ENCODE measurements around the gene GNB1. TPM values are rescaled to one million over a fixed set of nuclear protein-coding genes. Genes with fewer than 3 reads are reported as not detected.

The GNB1 gene
- total and polyA plus RNA-seq, 9 of the 15 experiments (the other 6 are each of a cell fraction or from before 2014, with no cell fraction given): 34.3 to 388 (median 114) TPM

DNA sequence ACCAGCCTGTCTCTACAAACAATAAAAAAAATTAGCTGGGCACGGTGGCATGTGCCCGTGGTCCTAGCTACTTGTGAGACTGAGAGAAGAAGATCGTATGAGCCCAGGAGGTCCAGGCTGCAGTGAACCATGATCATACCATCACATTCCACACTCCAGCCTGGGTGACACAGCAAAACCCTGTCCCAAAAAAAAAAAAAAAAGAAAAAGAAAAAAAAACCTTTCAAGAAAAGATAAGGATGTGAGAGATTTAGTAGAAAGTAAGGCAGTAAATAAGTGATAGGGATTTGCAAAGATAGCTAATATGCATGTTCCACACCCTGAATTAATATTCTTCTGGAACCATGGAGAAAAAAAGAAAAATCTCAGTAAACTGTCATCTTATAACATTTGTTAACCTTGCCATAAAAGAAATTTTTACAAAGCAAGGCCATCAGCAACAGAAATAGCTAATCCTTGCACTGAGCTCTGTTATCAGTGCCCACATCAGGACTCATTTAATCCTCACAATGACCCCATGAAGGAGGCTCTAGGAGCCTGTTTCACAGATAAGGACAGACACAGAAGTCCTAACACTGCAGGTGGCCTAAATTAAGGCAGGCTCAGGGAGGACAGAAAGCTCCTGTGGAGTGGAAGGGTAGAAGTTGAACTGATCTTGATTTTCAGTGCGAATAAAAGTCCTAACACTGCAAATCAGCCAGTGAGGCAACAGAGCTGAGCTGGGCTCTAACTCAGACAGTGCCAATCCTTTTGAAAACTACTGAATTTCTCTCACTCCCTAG, 7.6 kb downstream of the GNB1 start (continued):
- TF ChIP-seq PHF8 (IDR thresholded peaks at IDR 0.05; ENCODE audit: borderline replicate concordance, low read length) (no peak), ARID4B (CRISPR knock-in tag; IDR thresholded peaks at IDR 0.05) (no peak), HDAC8 (tag; IDR thresholded peaks at IDR 0.05) (no peak), CHCHD3 (CRISPR knock-in tag; IDR thresholded peaks at IDR 0.05) (no peak), ZNF280A (IDR thresholded peaks at IDR 0.05; ENCODE audit: low read depth, partially characterized antibody) (no peak), CCAR2 (IDR thresholded peaks at IDR 0.05; ENCODE audit: low read depth, low read length) (no peak), PML (IDR thresholded peaks at IDR 0.05; ENCODE audit: low read length) (peak; percentile 88)
- TF ChIP-seq, protein P1, sequence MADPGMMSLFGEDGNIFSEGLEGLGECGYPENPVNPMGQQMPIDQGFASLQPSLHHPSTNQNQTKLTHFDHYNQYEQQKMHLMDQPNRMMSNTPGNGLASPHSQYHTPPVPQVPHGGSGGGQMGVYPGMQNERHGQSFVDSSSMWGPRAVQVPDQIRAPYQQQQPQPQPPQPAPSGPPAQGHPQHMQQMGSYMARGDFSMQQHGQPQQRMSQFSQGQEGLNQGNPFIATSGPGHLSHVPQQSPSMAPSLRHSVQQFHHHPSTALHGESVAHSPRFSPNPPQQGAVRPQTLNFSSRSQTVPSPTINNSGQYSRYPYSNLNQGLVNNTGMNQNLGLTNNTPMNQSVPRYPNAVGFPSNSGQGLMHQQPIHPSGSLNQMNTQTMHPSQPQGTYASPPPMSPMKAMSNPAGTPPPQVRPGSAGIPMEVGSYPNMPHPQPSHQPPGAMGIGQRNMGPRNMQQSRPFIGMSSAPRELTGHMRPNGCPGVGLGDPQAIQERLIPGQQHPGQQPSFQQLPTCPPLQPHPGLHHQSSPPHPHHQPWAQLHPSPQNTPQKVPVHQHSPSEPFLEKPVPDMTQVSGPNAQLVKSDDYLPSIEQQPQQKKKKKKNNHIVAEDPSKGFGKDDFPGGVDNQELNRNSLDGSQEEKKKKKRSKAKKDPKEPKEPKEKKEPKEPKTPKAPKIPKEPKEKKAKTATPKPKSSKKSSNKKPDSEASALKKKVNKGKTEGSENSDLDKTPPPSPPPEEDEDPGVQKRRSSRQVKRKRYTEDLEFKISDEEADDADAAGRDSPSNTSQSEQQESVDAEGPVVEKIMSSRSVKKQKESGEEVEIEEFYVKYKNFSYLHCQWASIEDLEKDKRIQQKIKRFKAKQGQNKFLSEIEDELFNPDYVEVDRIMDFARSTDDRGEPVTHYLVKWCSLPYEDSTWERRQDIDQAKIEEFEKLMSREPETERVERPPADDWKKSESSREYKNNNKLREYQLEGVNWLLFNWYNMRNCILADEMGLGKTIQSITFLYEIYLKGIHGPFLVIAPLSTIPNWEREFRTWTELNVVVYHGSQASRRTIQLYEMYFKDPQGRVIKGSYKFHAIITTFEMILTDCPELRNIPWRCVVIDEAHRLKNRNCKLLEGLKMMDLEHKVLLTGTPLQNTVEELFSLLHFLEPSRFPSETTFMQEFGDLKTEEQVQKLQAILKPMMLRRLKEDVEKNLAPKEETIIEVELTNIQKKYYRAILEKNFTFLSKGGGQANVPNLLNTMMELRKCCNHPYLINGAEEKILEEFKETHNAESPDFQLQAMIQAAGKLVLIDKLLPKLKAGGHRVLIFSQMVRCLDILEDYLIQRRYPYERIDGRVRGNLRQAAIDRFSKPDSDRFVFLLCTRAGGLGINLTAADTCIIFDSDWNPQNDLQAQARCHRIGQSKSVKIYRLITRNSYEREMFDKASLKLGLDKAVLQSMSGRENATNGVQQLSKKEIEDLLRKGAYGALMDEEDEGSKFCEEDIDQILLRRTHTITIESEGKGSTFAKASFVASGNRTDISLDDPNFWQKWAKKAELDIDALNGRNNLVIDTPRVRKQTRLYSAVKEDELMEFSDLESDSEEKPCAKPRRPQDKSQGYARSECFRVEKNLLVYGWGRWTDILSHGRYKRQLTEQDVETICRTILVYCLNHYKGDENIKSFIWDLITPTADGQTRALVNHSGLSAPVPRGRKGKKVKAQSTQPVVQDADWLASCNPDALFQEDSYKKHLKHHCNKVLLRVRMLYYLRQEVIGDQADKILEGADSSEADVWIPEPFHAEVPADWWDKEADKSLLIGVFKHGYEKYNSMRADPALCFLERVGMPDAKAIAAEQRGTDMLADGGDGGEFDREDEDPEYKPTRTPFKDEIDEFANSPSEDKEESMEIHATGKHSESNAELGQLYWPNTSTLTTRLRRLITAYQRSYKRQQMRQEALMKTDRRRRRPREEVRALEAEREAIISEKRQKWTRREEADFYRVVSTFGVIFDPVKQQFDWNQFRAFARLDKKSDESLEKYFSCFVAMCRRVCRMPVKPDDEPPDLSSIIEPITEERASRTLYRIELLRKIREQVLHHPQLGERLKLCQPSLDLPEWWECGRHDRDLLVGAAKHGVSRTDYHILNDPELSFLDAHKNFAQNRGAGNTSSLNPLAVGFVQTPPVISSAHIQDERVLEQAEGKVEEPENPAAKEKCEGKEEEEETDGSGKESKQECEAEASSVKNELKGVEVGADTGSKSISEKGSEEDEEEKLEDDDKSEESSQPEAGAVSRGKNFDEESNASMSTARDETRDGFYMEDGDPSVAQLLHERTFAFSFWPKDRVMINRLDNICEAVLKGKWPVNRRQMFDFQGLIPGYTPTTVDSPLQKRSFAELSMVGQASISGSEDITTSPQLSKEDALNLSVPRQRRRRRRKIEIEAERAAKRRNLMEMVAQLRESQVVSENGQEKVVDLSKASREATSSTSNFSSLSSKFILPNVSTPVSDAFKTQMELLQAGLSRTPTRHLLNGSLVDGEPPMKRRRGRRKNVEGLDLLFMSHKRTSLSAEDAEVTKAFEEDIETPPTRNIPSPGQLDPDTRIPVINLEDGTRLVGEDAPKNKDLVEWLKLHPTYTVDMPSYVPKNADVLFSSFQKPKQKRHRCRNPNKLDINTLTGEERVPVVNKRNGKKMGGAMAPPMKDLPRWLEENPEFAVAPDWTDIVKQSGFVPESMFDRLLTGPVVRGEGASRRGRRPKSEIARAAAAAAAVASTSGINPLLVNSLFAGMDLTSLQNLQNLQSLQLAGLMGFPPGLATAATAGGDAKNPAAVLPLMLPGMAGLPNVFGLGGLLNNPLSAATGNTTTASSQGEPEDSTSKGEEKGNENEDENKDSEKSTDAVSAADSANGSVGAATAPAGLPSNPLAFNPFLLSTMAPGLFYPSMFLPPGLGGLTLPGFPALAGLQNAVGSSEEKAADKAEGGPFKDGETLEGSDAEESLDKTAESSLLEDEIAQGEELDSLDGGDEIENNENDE (IDR thresholded peaks at IDR 0.05; ENCODE audit: low read depth, low read length): no peak
